Measurements from ENCODE around the gene RELB.

- TF ChIP-seq TCF4 (CRISPR knock-in tag; IDR thresholded peaks at IDR 0.05; ENCODE audit: borderline replicate concordance) (no peak), ZNF8 (CRISPR knock-in tag; IDR thresholded peaks at IDR 0.05) (no peak), ZFP3 (CRISPR knock-in tag; IDR thresholded peaks at IDR 0.05) (no peak), ZFP30 (CRISPR knock-in tag; IDR thresholded peaks at IDR 0.05) (no peak), ARNTL (CRISPR knock-in tag; IDR thresholded peaks at IDR 0.05; ENCODE audit: borderline replicate concordance, low read depth) (no peak), OSR1 (CRISPR knock-in tag; IDR thresholded peaks at IDR 0.05) (no peak), ESRRG (CRISPR knock-in tag; IDR thresholded peaks at IDR 0.05) (no peak), TSHZ2 (CRISPR knock-in tag; IDR thresholded peaks at IDR 0.05) (no peak), POU6F1 (CRISPR knock-in tag; IDR thresholded peaks at IDR 0.05; ENCODE audit: borderline replicate concordance, low read depth) (no peak), RARB (CRISPR knock-in tag; IDR thresholded peaks at IDR 0.05) (no peak)
Measured at GRCh38 chr19:45086480-45086879, 85.2 kb downstream of the RELB start.

Data from SK-N-SH treated with all-trans-retinoic acid at 6 μM for 48 hours (cell line).